ENCODE measurements around the gene ROR2. TPM values are rescaled to one million over a fixed set of nuclear protein-coding genes. Genes with fewer than 3 reads are reported as not detected.

The ROR2 gene
- total and polyA plus RNA-seq, 2 of the 8 experiments (the other 6 are each of a cell fraction or from before 2014, with no cell fraction given): 2.7 to 4.3 TPM

DNA sequence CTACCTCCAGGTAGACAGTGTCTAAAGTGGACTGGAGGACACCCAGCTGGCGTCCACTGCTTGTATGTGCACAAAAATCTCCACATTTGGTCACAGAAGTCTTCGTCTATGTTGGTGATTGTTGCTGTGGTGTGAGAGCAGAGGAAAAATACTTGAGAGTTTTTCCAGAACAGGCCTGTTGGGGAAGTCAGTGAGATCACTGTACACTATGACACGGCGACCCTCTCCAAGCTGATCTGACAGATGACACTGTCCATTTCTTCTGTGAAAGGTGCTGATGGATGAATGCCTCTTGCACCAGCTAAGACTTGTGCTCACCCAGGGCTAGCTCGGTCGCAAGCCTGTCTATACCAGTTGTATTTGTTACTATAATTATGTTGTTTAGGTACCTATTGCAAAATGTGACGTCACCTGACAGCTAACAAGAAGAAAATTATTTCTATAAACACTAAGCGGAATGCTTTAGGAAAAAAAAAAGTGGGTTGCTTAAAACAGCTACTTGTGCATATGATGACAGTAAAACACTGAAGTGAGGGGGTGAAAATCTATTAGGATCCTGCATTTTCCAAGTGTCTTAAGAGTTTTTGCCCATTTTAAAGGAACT lies 142.3 kb downstream of the ROR2 start (continued):
- TF ChIP-seq CTBP2 (IDR thresholded peaks at IDR 0.05; ENCODE audit: borderline replicate concordance, insufficient read depth, insufficient read length, low read length) (no peak), POLR2AphosphoS5 (IDR thresholded peaks at IDR 0.05; ENCODE audit: low read depth, low read length) (no peak), JUN (IDR thresholded peaks at IDR 0.05; ENCODE audit: low read depth, low read length) (no peak), SAP30 (IDR thresholded peaks at IDR 0.05; ENCODE audit: insufficient read depth, insufficient replicate concordance, low read length) (no peak), KDM4A (IDR thresholded peaks at IDR 0.05; ENCODE audit: low read depth, low read length, severe bottlenecking) (no peak)

All from H1 (cell line).